Neutrophil (primary cell): ENCODE measurements around the gene ATP6V1G2.
"Not testable (repeated sequence)": the region's sequence is repeated elsewhere in the genome, so short reads cannot be mapped to it uniquely, and the experiment has no call there.

Experiments used
- H3K27ac ChIP-seq: fragments of 200-600 bp; sonication (generic); 2 replicates; pipeline ENCODE4 v1.5.1; 2016; ENCODE audit warnings: mild to moderate bottlenecking, moderate library complexity
- H3K27me3 ChIP-seq: fragments of 200-600 bp; sonication (generic); 2 replicates; pipeline ENCODE4 v1.6.0; 2016; ENCODE audit warnings: mild to moderate bottlenecking
- H3K36me3 ChIP-seq: fragments of 200-600 bp; sonication (generic); 2 replicates; pipeline ENCODE4 v1.5.1; 2017
- H3K4me1 ChIP-seq, 2 experiments: fragments of 200-600 bp in 1 of 2; sonication (generic) in 1 of 2; 1 replicate in 1 of 2; 2 replicates in 1 of 2; pipeline versions ENCODE4 v1.5.1 to v1.6.1; 2013 to 2016; ENCODE audit warnings: low read depth in 1 of 2, low read length in 1 of 2, mild to moderate bottlenecking in 1 of 2, moderate library complexity in 1 of 2; ENCODE audit not compliant: control insufficient read depth in 1 of 2, insufficient read depth in 1 of 2
- H3K4me3 ChIP-seq, 2 experiments: fragments of 200-600 bp in 1 of 2; sonication (generic) in 1 of 2; 1 replicate in 1 of 2; 2 replicates in 1 of 2; pipeline ENCODE4 v1.5.1; 2013 to 2016; ENCODE audit warnings: low read depth in 1 of 2, low read length in 1 of 2, mild to moderate bottlenecking in 1 of 2, moderate library complexity in 1 of 2
- H3K9me3 ChIP-seq: fragments of 200-600 bp; sonication (generic); 2 replicates; pipeline ENCODE4 v1.5.1; 2016
- TF ChIP-seq, protein P1 (sequence below): fragments of 200-600 bp; sonication (generic); IDR thresholded peaks from 2 replicates; pipeline ENCODE4 v1.5.1; 2016; ENCODE audit warnings: antibody characterized with exemption

The ATP6V1G2 gene

DNA sequence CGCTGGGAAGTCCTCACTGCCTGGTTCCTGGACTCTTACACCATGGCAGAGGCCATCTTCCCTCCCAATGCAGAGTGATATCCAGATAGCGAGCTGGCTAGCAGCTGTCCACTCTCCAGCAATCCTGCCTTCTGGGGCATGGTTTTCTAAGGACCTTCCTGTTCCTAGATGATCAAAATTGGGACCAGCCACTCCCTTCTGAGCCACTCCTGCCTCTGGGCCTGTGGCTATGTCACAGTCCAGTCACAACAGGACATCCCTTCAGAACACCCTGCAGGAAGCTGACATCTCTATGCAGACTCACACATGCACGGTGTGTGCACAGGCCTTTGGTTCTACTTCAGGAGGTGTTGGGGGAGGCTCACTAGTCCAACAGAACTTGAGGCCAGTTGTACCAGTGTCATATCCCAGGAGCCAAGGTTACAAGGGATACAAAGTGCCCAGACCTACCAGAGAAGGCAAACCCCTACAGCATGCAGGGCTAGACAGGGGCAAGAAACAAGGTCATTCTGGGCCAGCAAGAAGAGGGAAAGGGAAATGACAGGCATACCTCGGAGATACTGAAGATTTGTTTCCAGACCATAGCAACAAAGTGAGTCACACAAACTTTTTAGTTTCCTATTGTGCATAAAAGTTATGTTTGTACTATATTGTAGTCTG, 20.3 kb downstream of the ATP6V1G2 start:
- H3K27me3 ChIP-seq = peaks cover 9% of the 10 kb centered on the region
- H3K27ac ChIP-seq = no peak overlapping the region
- TF ChIP-seq, protein P1, sequence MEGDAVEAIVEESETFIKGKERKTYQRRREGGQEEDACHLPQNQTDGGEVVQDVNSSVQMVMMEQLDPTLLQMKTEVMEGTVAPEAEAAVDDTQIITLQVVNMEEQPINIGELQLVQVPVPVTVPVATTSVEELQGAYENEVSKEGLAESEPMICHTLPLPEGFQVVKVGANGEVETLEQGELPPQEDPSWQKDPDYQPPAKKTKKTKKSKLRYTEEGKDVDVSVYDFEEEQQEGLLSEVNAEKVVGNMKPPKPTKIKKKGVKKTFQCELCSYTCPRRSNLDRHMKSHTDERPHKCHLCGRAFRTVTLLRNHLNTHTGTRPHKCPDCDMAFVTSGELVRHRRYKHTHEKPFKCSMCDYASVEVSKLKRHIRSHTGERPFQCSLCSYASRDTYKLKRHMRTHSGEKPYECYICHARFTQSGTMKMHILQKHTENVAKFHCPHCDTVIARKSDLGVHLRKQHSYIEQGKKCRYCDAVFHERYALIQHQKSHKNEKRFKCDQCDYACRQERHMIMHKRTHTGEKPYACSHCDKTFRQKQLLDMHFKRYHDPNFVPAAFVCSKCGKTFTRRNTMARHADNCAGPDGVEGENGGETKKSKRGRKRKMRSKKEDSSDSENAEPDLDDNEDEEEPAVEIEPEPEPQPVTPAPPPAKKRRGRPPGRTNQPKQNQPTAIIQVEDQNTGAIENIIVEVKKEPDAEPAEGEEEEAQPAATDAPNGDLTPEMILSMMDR = no peak
- peaks cover 25% of the 10 kb centered on the region for H3K36me3 ChIP-seq
- no peak overlapping the region for H3K4me3 ChIP-seq
- H3K9me3 ChIP-seq = no peaks in the 10 kb centered on the region
- no peaks in the 10 kb centered on the region for H3K4me1 ChIP-seq

DNA sequence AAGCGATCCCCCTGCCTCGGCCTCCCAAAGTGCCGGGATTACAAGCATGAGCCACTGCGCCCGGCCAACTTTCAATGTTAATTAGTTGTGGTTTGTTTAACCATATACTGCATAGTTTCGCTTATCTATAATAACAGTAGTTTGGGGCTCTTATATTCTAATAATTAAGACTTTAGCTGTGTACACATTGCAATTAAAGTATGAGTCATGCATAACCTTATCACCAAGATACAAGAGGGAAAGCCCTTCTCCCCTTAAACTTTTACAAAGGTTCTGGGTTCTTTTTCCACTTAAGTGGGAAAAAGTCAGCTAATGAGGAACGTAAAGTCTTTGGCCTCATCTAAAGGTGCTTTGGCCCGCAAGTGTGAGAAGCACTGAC, 20.9 kb downstream of the ATP6V1G2 start:
- Histone ChIP-seq H3K36me3 (peaks cover 20% of the 10 kb centered on the region), H3K27me3 (peaks cover 12% of the 10 kb centered on the region), H3K9me3 (no peaks in the 10 kb centered on the region), H3K4me3 (no peak overlapping the region), H3K4me1 (no peaks in the 10 kb centered on the region), H3K27ac (no peak overlapping the region)
- TF ChIP-seq, protein P1 = no peak

DNA sequence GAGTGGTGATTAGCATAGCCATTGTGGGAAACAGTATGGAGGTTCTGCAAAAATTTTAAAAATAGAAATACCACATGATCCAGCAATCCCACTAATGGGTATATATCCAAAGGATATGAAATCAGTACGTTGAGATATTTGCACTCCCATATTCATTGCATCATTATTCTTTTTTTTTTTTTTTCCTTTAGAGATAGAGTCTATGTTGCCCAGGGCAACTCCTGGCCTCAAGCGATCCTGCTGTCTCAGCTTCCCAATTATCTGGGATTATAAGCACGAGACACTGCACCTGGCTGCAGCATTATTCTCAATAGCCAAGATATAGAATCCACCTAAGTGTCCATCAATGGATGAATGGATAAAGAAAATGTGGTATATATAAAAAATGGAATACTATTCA, 24.6 kb downstream of the ATP6V1G2 start:
- Histone ChIP-seq H3K27me3 (peaks cover 12% of the 10 kb centered on the region), H3K4me3 (no peak overlapping the region), H3K9me3 (no peaks in the 10 kb centered on the region), H3K4me1 (peaks cover 4% of the 10 kb centered on the region in 2 experiments), H3K27ac (no peak overlapping the region), H3K36me3 (no peaks in the 10 kb centered on the region)
- TF ChIP-seq, protein P1 = no peak

DNA sequence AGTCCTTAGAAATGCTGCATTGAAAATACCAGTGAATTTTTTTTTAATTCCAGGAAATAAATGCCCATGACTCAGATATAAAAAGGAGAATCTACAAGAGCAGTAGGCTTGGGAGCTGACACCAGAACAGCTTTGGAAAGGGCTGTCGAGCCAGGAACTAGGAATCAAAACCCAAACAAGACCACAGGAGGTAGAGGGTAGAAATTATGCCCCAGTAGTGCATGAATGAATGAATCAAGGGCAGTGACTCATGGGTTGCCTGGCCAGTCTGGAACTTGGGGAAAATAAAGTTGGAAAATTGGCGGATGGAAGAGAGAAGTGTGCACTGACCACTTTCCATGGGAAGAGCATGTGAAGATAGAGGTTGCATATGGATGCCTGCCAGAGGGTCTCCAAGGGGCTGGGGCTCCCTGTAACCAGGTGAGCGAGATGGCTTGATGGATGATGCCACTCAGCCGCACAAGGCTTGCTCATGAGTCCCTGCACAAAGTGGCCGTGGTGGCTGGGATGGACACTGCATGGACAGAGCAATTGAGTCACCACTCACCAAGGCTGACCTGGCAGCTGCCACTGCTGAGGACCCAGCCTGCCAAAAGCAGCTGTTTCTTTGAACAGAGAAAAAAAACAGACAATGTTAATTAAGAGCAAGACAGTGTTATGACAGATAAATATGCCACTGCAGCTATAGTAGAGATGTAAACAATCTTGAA, 32.8 kb downstream of the ATP6V1G2 start:
- no peak overlapping the region for H3K27ac ChIP-seq

DNA sequence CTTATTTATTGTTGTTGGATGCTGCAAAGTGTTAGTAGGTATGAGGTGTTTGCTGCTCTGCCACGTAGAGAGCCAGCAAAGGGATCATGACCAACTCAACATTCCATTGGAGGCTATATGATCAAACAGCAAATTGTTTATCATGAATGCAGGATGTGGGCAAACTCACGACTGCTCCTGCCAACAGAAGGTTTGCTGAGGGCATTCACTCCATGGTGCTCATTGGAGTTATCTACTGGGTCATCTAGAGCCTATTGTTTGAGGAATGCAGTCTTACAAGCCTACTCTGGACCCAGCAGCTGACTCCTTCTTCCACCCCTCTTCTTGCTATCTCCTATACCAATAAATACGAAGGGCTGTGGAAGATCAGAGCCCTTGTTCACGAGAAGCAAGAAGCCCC, 36.4 kb downstream of the ATP6V1G2 start:
- no peaks in the 10 kb centered on the region for H3K4me1 ChIP-seq
- H3K9me3 ChIP-seq = no peaks in the 10 kb centered on the region
- peaks cover 62% of the 10 kb centered on the region for H3K36me3 ChIP-seq
- H3K27me3 ChIP-seq = no peaks in the 10 kb centered on the region
- TF ChIP-seq, protein P1 = no peak
- H3K27ac ChIP-seq = no peak overlapping the region
- no peak overlapping the region for H3K4me3 ChIP-seq

More for the DNA sequence above, 32.8 kb downstream of the ATP6V1G2 start:
- Histone ChIP-seq H3K27me3 (no peaks in the 10 kb centered on the region), H3K36me3 (peaks cover 30% of the 10 kb centered on the region), H3K9me3 (no peaks in the 10 kb centered on the region), H3K4me1 (peaks cover 17 to 19% of the 10 kb centered on the region in 2 experiments), H3K4me3 (no peak overlapping the region)
- TF ChIP-seq, protein P1 = no peak

DNA sequence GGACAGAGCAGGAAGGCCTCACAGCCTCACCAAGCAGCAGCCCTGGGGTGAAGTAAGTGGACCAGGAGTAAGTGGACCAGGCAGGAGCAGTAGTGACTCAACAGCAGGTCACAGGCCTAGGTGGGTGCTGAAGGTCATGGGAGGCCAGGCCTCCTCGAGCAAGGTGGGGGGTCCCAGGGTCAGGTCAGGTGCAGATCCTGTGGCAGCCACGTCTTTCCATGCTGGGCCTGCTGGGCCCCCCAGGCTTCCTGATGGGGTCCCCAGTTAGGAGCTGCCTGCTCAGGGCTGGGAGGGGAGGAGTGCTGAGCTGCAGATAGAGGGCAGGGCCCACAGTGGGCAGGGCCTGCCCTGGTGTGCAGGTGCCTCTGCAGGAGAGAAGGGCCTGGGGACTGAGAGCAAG, 37.4 kb downstream of the ATP6V1G2 start:
- not testable (repeated sequence) for H3K27ac ChIP-seq, H3K4me3 ChIP-seq, H3K4me1 ChIP-seq, H3K27me3 ChIP-seq, H3K9me3 ChIP-seq
- peaks cover 62% of the 10 kb centered on the region for H3K36me3 ChIP-seq
